Measurements from ENCODE around the gene DYTN.

The DYTN gene

GRCh38 chr2:206698811-206699210 is 19.4 kb downstream of the DYTN start:
- no peak for DNase-seq (ENCODE audit: low read depth)
- no peak for TF ChIP-seq CTCF (conservative IDR thresholded peaks at IDR 0.05; ENCODE audit: low read length)

GRCh38 chr2:206696910-206697309 is 21.3 kb downstream of the DYTN start:
- H3K4me3 ChIP-seq (ENCODE audit: low read length) = no peak overlapping the region
- DNase-seq (ENCODE audit: low read depth) = no peak
- no peak for TF ChIP-seq CTCF (conservative IDR thresholded peaks at IDR 0.05; ENCODE audit: low read length)

More at GRCh38 chr2:206698811-206699210, 19.4 kb downstream of the DYTN start:
- H3K4me3 ChIP-seq (ENCODE audit: low read length) = no peak overlapping the region

- DNase-seq (ENCODE audit: low read depth) = peak; percentile 62
- no peak overlapping the region for H3K4me3 ChIP-seq (ENCODE audit: low read length)
- TF ChIP-seq CTCF (conservative IDR thresholded peaks at IDR 0.05; ENCODE audit: low read length) = peak; percentile 72
Measured at GRCh38 chr2:206693399-206694137, 24.6 kb downstream of the DYTN start.

- no peak for TF ChIP-seq CTCF (conservative IDR thresholded peaks at IDR 0.05; ENCODE audit: low read length)
- no peak overlapping the region for H3K4me3 ChIP-seq (ENCODE audit: low read length)
- DNase-seq (ENCODE audit: low read depth) = no peak
Measured at GRCh38 chr2:206692971-206693370, 25.2 kb downstream of the DYTN start.

- no peak overlapping the region for H3K4me3 ChIP-seq (ENCODE audit: low read length)
- TF ChIP-seq CTCF (conservative IDR thresholded peaks at IDR 0.05; ENCODE audit: low read length) = no peak
- no peak for DNase-seq (ENCODE audit: low read depth)
Measured at GRCh38 chr2:206688990-206689389, 29.2 kb downstream of the DYTN start.

GRCh38 chr2:206688453-206688852 is 29.7 kb downstream of the DYTN start:
- H3K4me3 ChIP-seq (ENCODE audit: low read length) = no peak overlapping the region
- no peak for TF ChIP-seq CTCF (conservative IDR thresholded peaks at IDR 0.05; ENCODE audit: low read length)
- DNase-seq (ENCODE audit: low read depth) = no peak

- DNase-seq (ENCODE audit: low read depth) = no peak
- TF ChIP-seq CTCF (conservative IDR thresholded peaks at IDR 0.05; ENCODE audit: low read length) = no peak
- no peak overlapping the region for H3K4me3 ChIP-seq (ENCODE audit: low read length)
Measured at GRCh38 chr2:206683546-206683945, 34.6 kb downstream of the DYTN start.

Data from AG10803 (cell line).